Liver (tissue), 9 donors: ENCODE results near the gene LAMB1. TPM values are rescaled to one million over a fixed set of nuclear protein-coding genes. Genes with fewer than 3 reads are reported as not detected.

Experiments used
- DNase-seq: peaks from one replicate; pipeline ENCODE4 v3.0.0-alpha.2; 2017; ENCODE audit warnings: low spot score
- H3K27ac ChIP-seq, 2 donors: one replicate each; pipeline ENCODE4 v1.7.0; 2013; ENCODE audit warnings: inconsistent platforms in 2 of 2, low read length in 2 of 2, control low read depth in 1 of 2, low read depth in 1 of 2, mild to moderate bottlenecking in 1 of 2
- H3K27me3 ChIP-seq, 4 donors: one replicate each; pipeline versions ENCODE4 v1.6.1 to v1.7.0; 2013; ENCODE audit warnings: low read length in 3 of 4, inconsistent platforms in 1 of 4, mild to moderate bottlenecking in 1 of 4, moderate library complexity in 1 of 4; ENCODE audit not compliant: control insufficient read depth in 4 of 4, insufficient read depth in 4 of 4
- H3K36me3 ChIP-seq, 4 donors: one replicate each; pipeline versions ENCODE4 v1.6.1 to v1.7.0; 2013; ENCODE audit warnings: low read length in 3 of 4, mild to moderate bottlenecking in 3 of 4, low read depth in 1 of 4, moderate library complexity in 1 of 4; ENCODE audit not compliant: control insufficient read depth in 4 of 4, insufficient read depth in 3 of 4
- H3K4me1 ChIP-seq, 4 donors: one replicate each; pipeline versions ENCODE4 v1.6.1 to v1.7.0; 2013; ENCODE audit warnings: low read length in 3 of 4, mild to moderate bottlenecking in 3 of 4, moderate library complexity in 1 of 4; ENCODE audit not compliant: control insufficient read depth in 4 of 4, insufficient read depth in 4 of 4
- H3K4me3 ChIP-seq, 3 donors: one replicate each; pipeline versions ENCODE4 v1.6.1 to v1.7.0; 2013; ENCODE audit warnings: low read length in 3 of 3, control low read depth in 1 of 3, low read depth in 1 of 3, mild to moderate bottlenecking in 1 of 3
- H3K9ac ChIP-seq, 2 donors: one replicate each; pipeline ENCODE4 v1.7.0; 2013; ENCODE audit warnings: low read length in 2 of 2, mild to moderate bottlenecking in 2 of 2, moderate library complexity in 2 of 2, control low read depth in 1 of 2, low read depth in 1 of 2
- H3K9me3 ChIP-seq, 4 donors: one replicate each; pipeline versions ENCODE4 v1.6.1 to v1.7.0; 2013; ENCODE audit warnings: low read length in 3 of 4; ENCODE audit not compliant: control insufficient read depth in 4 of 4
- CTCF ChIP-seq: fragments of 150-350 bp; IDR thresholded peaks from 2 replicates; pipeline ENCODE4 v1.5.1; 2017; ENCODE audit warnings: improper control_type of control experiment, low read depth, low read length; ENCODE audit not compliant: missing input control
- EGR1 ChIP-seq, 2 donors: IDR thresholded peaks; 2 replicates each; pipeline ENCODE4 v1.6.1; 2016 to 2018; ENCODE audit warnings: antibody characterized with exemption in 2 of 2, low read depth in 2 of 2
- FOXA1 ChIP-seq: IDR thresholded peaks from 2 replicates; pipeline ENCODE4 v1.6.1; 2016; ENCODE audit warnings: antibody characterized with exemption
- GABPA ChIP-seq, 2 donors: IDR thresholded peaks in 1 of 2; conservative IDR thresholded peaks in 1 of 2; 2 replicates each; pipeline ENCODE4 v1.6.1; 2016; ENCODE audit warnings: antibody characterized with exemption in 2 of 2, mild to moderate bottlenecking in 1 of 2, moderate library complexity in 1 of 2
- HNF4A ChIP-seq, 2 donors: conservative IDR thresholded peaks; 2 replicates each; pipeline ENCODE4 v1.6.1; 2016; ENCODE audit warnings: antibody characterized with exemption in 2 of 2, mild to moderate bottlenecking in 2 of 2
- JUND ChIP-seq, 2 donors: IDR thresholded peaks; 2 replicates each; pipeline ENCODE4 v1.6.1; 2016; ENCODE audit warnings: antibody characterized with exemption in 2 of 2
- MAX ChIP-seq: IDR thresholded peaks from 2 replicates; pipeline ENCODE4 v1.6.1; 2016; ENCODE audit warnings: antibody characterized with exemption
- NR2F2 ChIP-seq: IDR thresholded peaks from 2 replicates; pipeline ENCODE4 v1.6.1; 2016; ENCODE audit warnings: antibody characterized with exemption
- RAD21 ChIP-seq, 2 donors: IDR thresholded peaks; 2 replicates each; pipeline ENCODE4 v1.6.1; 2016; ENCODE audit warnings: antibody characterized with exemption in 2 of 2, mild to moderate bottlenecking in 2 of 2
- SP1 ChIP-seq: IDR thresholded peaks from 2 replicates; pipeline ENCODE4 v1.6.1; 2018; ENCODE audit warnings: antibody characterized with exemption, mild to moderate bottlenecking
- TAF1 ChIP-seq: conservative IDR thresholded peaks from 2 replicates; pipeline ENCODE4 v1.6.1; 2016; ENCODE audit warnings: antibody characterized with exemption, mild to moderate bottlenecking
- YY1 ChIP-seq: IDR thresholded peaks from 2 replicates; pipeline ENCODE4 v1.6.1; 2016; ENCODE audit warnings: antibody characterized with exemption, mild to moderate bottlenecking
- WGBS: extraction: QIAGEN DNeasy Blood & Tissue Kit; methylation state at CpG from one replicate; pipeline ENCODE4 v1.1.7; 2013; 5-methylcytosine and 5-hydroxymethylcytosine counted together
- polyA plus RNA-seq, 2 donors: library from polyadenylated mRNA; stranded (reverse) in 1 of 2; unstranded in 1 of 2; fragments of 200-250 nt in 1 of 2; fragments of >200 nt in 1 of 2; fragmentation: Nextera tagmentation in 1 of 2; extraction: Ambion mirVana in 1 of 2; gene quantifications; one replicate each; pipeline versions ENCODE4 v1.2.1 to v1.2.3, GENCODE V29; 2013 to 2015
- total RNA-seq, 2 donors: library from RNA; depleted of rRNA; stranded (reverse); fragments of >200 nt; gene quantifications; one replicate each; pipeline ENCODE4 v1.2.3, GENCODE V29; 2014
- TF ChIP-seq, protein P1 (sequence below): IDR thresholded peaks from 2 replicates; pipeline ENCODE4 v1.6.1; 2016; ENCODE audit warnings: antibody characterized with exemption
- TF ChIP-seq, protein P2 (sequence below): IDR thresholded peaks from 2 replicates; pipeline ENCODE4 v1.6.1; 2016; ENCODE audit warnings: antibody characterized with exemption
- donor health status: healthy.
- donor health status: healthy.
- donor health status: healthy.
- donor health status: healthy.
- donor health status: healthy.

The LAMB1 gene
- total and polyA plus RNA-seq, 4 donors: 12.6 to 63.1 (median 25.8) TPM

DNA sequence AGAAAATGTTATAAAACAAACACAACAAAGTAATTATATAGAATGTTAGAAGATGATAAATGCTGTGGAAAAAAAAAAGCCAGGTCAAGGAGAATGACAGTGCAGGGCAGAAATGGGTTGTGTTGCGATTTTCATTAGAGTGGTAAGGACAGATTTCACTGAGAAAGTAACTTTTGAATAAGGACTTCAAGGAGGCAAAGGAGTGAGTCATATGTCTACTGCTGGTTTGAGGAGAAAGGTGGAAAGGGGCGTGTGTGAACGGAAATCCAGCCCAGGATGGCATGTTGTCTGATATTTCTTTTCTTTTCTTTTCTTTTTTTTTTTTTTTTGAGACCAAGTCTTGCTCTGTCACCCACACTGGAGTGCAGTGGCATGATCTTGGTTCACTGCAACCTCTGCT is 124.3 kb downstream of the LAMB1 start:
- TF ChIP-seq HNF4A (conservative IDR thresholded peaks at IDR 0.05): no peak
- no peak for TF ChIP-seq JUND (IDR thresholded peaks at IDR 0.05)
- TF ChIP-seq GABPA (IDR thresholded peaks at IDR 0.05 in 1 of 2, conservative IDR thresholded peaks at IDR 0.05 in 1 of 2): no peak
- no peak for TF ChIP-seq RAD21 (IDR thresholded peaks at IDR 0.05)
- no peak for TF ChIP-seq EGR1 (IDR thresholded peaks at IDR 0.05; ENCODE audit: low read depth in 2 of 2)
- TF ChIP-seq FOXA1: no peak
- H3K9me3 ChIP-seq: no peaks in the 10 kb centered on the region
- WGBS: 72% methylated on average over 3 of the region's 3 CpGs
- H3K27me3 ChIP-seq: no peaks in the 10 kb centered on the region
- no peak overlapping the region for H3K27ac ChIP-seq
- no peak overlapping the region for H3K4me3 ChIP-seq
- H3K4me1 ChIP-seq: peaks cover 0 to 3% (median 0%) of the 10 kb centered on the region in 4 donors
- no peaks in the 10 kb centered on the region for H3K36me3 ChIP-seq
- H3K9ac ChIP-seq: no peak overlapping the region
- no peak for DNase-seq

GRCh38 chr7:107877731-107878382 is 125.1 kb downstream of the LAMB1 start:
- H3K36me3 ChIP-seq: no peaks in the 10 kb centered on the region
- H3K27ac ChIP-seq: no peak overlapping the region
- no peak overlapping the region for H3K9ac ChIP-seq
- no peak for DNase-seq
- 64% methylated on average over 5 of the region's 5 CpGs for WGBS
- no peak overlapping the region for H3K4me3 ChIP-seq
- TF ChIP-seq RAD21 (IDR thresholded peaks at IDR 0.05): no peak
- no peak for TF ChIP-seq JUND (IDR thresholded peaks at IDR 0.05)
- no peak for TF ChIP-seq GABPA (IDR thresholded peaks at IDR 0.05 in 1 of 2, conservative IDR thresholded peaks at IDR 0.05 in 1 of 2)
- TF ChIP-seq TAF1: no peak
- no peak for TF ChIP-seq FOXA1
- TF ChIP-seq YY1: no peak
- TF ChIP-seq, protein P1, sequence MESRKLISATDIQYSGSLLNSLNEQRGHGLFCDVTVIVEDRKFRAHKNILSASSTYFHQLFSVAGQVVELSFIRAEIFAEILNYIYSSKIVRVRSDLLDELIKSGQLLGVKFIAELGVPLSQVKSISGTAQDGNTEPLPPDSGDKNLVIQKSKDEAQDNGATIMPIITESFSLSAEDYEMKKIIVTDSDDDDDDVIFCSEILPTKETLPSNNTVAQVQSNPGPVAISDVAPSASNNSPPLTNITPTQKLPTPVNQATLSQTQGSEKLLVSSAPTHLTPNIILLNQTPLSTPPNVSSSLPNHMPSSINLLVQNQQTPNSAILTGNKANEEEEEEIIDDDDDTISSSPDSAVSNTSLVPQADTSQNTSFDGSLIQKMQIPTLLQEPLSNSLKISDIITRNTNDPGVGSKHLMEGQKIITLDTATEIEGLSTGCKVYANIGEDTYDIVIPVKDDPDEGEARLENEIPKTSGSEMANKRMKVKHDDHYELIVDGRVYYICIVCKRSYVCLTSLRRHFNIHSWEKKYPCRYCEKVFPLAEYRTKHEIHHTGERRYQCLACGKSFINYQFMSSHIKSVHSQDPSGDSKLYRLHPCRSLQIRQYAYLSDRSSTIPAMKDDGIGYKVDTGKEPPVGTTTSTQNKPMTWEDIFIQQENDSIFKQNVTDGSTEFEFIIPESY: no peak
- no peak for TF ChIP-seq MAX
- no peak for TF ChIP-seq SP1
- TF ChIP-seq, protein P2, sequence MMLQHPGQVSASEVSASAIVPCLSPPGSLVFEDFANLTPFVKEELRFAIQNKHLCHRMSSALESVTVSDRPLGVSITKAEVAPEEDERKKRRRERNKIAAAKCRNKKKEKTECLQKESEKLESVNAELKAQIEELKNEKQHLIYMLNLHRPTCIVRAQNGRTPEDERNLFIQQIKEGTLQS: no peak
- no peak for TF ChIP-seq NR2F2
- TF ChIP-seq CTCF: no peak
- H3K27me3 ChIP-seq: no peaks in the 10 kb centered on the region
- no peaks in the 10 kb centered on the region for H3K9me3 ChIP-seq
- H3K4me1 ChIP-seq: peaks cover 0 to 3% (median 0%) of the 10 kb centered on the region in 4 donors
